ENCODE data around the gene ANKRD60. TPM values are rescaled to one million over a fixed set of nuclear protein-coding genes. Genes with fewer than 3 reads are reported as not detected.

The ANKRD60 gene
- total RNA-seq: not detected

- Histone ChIP-seq H3K36me3 (peaks cover 0 to 17% (median 0%) of the 10 kb centered on the region in 3 donors), H3K27ac (no peak within 1 kb of the TSS), H3K27me3 (peaks cover 3 to 60% of the 10 kb centered on the region in 2 donors), H3K9me3 (no peaks in the 10 kb centered on the region), H3K4me3 (peak within 1 kb of the TSS in 1 of 4 donors; percentile 22), H3K4me1 (peaks cover 0 to 10% (median 2%) of the 10 kb centered on the region in 4 donors)
- DNase-seq (ENCODE audit: low spot score in 2 of 2): no peak
- 10 to 13% methylated on average over 36 to 39 of the region's 74 CpGs for WGBS, 2 donors
- no peak for TF ChIP-seq CTCF (IDR thresholded peaks at IDR 0.05)
- TF ChIP-seq POLR2A (IDR thresholded peaks at IDR 0.05): no peak
- no peak for TF ChIP-seq EP300 (IDR thresholded peaks at IDR 0.05)
Measured at GRCh38 chr20:58228484-58229197, at the start of gene ANKRD60. TSS of gene ANKRD60 (minus strand) at chr20:58228653. CDS start at chr20:58228653, 0 bp downstream.

- H3K4me1 ChIP-seq: peaks cover 0 to 7% (median 0%) of the 10 kb centered on the region in 4 donors
- no peak for TF ChIP-seq POLR2A (IDR thresholded peaks at IDR 0.05)
- TF ChIP-seq EP300 (IDR thresholded peaks at IDR 0.05): no peak
- no peak for TF ChIP-seq CTCF (IDR thresholded peaks at IDR 0.05)
- H3K9me3 ChIP-seq: no peaks in the 10 kb centered on the region
- H3K27ac ChIP-seq: no peak overlapping the region
- H3K27me3 ChIP-seq: no peaks in the 10 kb centered on the region
- DNase-seq (ENCODE audit: low spot score in 2 of 2): no peak
- 59 to 62% methylated on average over 4 of the region's 4 CpGs for WGBS, 2 donors
- no peaks in the 10 kb centered on the region for H3K36me3 ChIP-seq
- no peak overlapping the region for H3K4me3 ChIP-seq
Measured at GRCh38 chr20:58277578-58278472, 49.4 kb upstream of the ANKRD60 start.

- Histone ChIP-seq H3K36me3 (peaks cover 0 to 3% (median 0%) of the 10 kb centered on the region in 3 donors), H3K9me3 (no peaks in the 10 kb centered on the region), H3K4me1 (peaks cover 0 to 7% (median 0%) of the 10 kb centered on the region in 4 donors), H3K27ac (no peak overlapping the region), H3K4me3 (no peak overlapping the region), H3K27me3 (no peaks in the 10 kb centered on the region)
- no peak for DNase-seq (ENCODE audit: low spot score in 2 of 2)
- WGBS, 2 donors: 78 to 89% methylated on average over 2 of the region's 2 CpGs
- TF ChIP-seq EP300 (IDR thresholded peaks at IDR 0.05) (no peak), POLR2A (IDR thresholded peaks at IDR 0.05) (no peak), CTCF (IDR thresholded peaks at IDR 0.05) (no peak)
Measured at GRCh38 chr20:58277107-58277506, 48.7 kb upstream of the ANKRD60 start.

GRCh38 chr20:58274384-58274783, 45.9 kb upstream of the ANKRD60 start:
- H3K27me3 ChIP-seq: no peaks in the 10 kb centered on the region
- no peak overlapping the region for H3K4me3 ChIP-seq
- no peak overlapping the region for H3K27ac ChIP-seq
- no peak for DNase-seq (ENCODE audit: low spot score in 2 of 2)
- H3K36me3 ChIP-seq: peaks cover 0 to 30% (median 0%) of the 10 kb centered on the region in 3 donors
- H3K4me1 ChIP-seq: peaks cover 0 to 7% (median 0%) of the 10 kb centered on the region in 4 donors
- no peaks in the 10 kb centered on the region for H3K9me3 ChIP-seq
- TF ChIP-seq CTCF (IDR thresholded peaks at IDR 0.05): no peak
- no peak for TF ChIP-seq POLR2A (IDR thresholded peaks at IDR 0.05)
- no peak for TF ChIP-seq EP300 (IDR thresholded peaks at IDR 0.05)
